Glomerular endothelial cell (primary cell): Measurements from ENCODE around the gene MET. TPM values are rescaled to one million over a fixed set of nuclear protein-coding genes. Genes with fewer than 3 reads are reported as not detected.

Source experiments
- DNase-seq: peaks from one replicate; pipeline ENCODE4 v3.0.0-alpha.2; 2011; ENCODE audit warnings: low read depth, low spot score; ENCODE audit errors: extremely low read depth
- total RNA-seq: library from RNA; depleted of rRNA; stranded (reverse); fragments of >200 nt; gene quantifications from 2 replicates; pipeline ENCODE4 v1.2.3, GENCODE V29; 2015

The MET gene
- total RNA-seq, 1 donor from 2014 or later: 24.4 TPM

GRCh38 chr7:116663744-116664143 is 8.3 kb upstream of the MET start:
- no peak for DNase-seq

GRCh38 chr7:116665332-116665996 is 6.5 kb upstream of the MET start:
- DNase-seq: no peak

- no peak for DNase-seq
Observed at GRCh38 chr7:116669769-116670168, 2.2 kb upstream of the MET start.

- no peak for DNase-seq
Observed at GRCh38 chr7:116670409-116671015, 1.5 kb upstream of the MET start.

GRCh38 chr7:116671111-116671510 is 885 bp upstream of the MET start:
- DNase-seq: no peak

- no peak for DNase-seq
Observed at GRCh38 chr7:116672596-116673456, 830 bp downstream of the MET start.

- no peak for DNase-seq
Observed at GRCh38 chr7:116673457-116673865, 1.5 kb downstream of the MET start.

GRCh38 chr7:116674508-116675173 is 2.6 kb downstream of the MET start:
- no peak for DNase-seq

- DNase-seq: no peak
Observed at GRCh38 chr7:116675812-116676355, 3.9 kb downstream of the MET start.

GRCh38 chr7:116678780-116679179 is 6.8 kb downstream of the MET start:
- no peak for DNase-seq

- DNase-seq: no peak
Observed at GRCh38 chr7:116679500-116679899, 7.5 kb downstream of the MET start.

GRCh38 chr7:116683786-116684185 is 11.8 kb downstream of the MET start:
- DNase-seq: no peak

GRCh38 chr7:116686033-116686432 is 14.0 kb downstream of the MET start:
- DNase-seq: no peak

- DNase-seq: no peak
Observed at GRCh38 chr7:116686812-116687419, 14.9 kb downstream of the MET start.

- no peak for DNase-seq
Observed at GRCh38 chr7:116687801-116688201, 15.8 kb downstream of the MET start.

GRCh38 chr7:116689790-116690259 is 17.8 kb downstream of the MET start:
- DNase-seq: no peak

- DNase-seq: no peak
Observed at GRCh38 chr7:116691664-116692063, 19.7 kb downstream of the MET start.

- DNase-seq: no peak
Observed at GRCh38 chr7:116692401-116693308, 20.7 kb downstream of the MET start.

- no peak for DNase-seq
Observed at GRCh38 chr7:116696707-116697106, 24.7 kb downstream of the MET start.
